HCT116 (cell line): ENCODE measurements around the gene SLFN5. TPM values are rescaled to one million over a fixed set of nuclear protein-coding genes. Genes with fewer than 3 reads are reported as not detected.

Experiments
- ATAC-seq: fragments of 200-7000 bp; cut with Tn5 transposase; 2 replicates; pipeline ENCODE4 v1.9.1; 2020; ENCODE audit warnings: mild to moderate bottlenecking, moderate library complexity
- BruUV-seq: library from RNA; stranded (reverse); fragments of 400-500 nt; replicated peaks from 2 replicates; lab custom pipeline; 2021; lab: Mats Ljungman, UMichigan
- CTCF ChIA-PET: fragments of 300-600 bp; sonication (Branson Sonifier 250); formaldehyde crosslinking; loops from one replicate; lab custom pipeline; 2021; ENCODE audit warnings: antibody characterized with exemption; lab: Charles Lee
- POLR2A ChIA-PET: fragments of 300-600, 350-600 bp; sonication (Branson Sonifier 250); formaldehyde crosslinking; loops from one replicate; lab custom pipeline; 2021; ENCODE audit warnings: antibody characterized with exemption; lab: Charles Lee
- RAD21 ChIA-PET, 2 experiments: fragments of 300-600 bp; sonication (Branson Sonifier 250); formaldehyde crosslinking; loops; one replicate each; lab custom pipeline; 2023; ENCODE audit warnings: low total read pairs in 2 of 2; ENCODE audit not compliant: uncharacterized antibody in 2 of 2, unreplicated experiment in 2 of 2, low non-redundant PET in 1 of 2; lab: Charles Lee
- DNase-seq: peaks from one replicate; pipeline ENCODE4 v3.0.0-alpha.2; 2010; ENCODE audit warnings: low read depth, low spot score
- H2AFZ ChIP-seq: fragments of 200-600 bp; shearing (Covaris generic), sonication (generic); 2 replicates; pipeline ENCODE4 v1.6.1; 2017; ENCODE audit warnings: low read depth, mixed run types, mixed read lengths, antibody characterized with exemption, low read length; ENCODE audit not compliant: poor library complexity, severe bottlenecking
- H3K27ac ChIP-seq: 2 replicates; pipeline ENCODE4 v1.5.1; 2012; ENCODE audit warnings: low read depth, low read length
- H3K27me3 ChIP-seq: fragments of 200-600 bp; sonication (generic); 2 replicates; pipeline ENCODE4 v1.6.1; 2016; ENCODE audit warnings: mixed run types, low read length, mixed read lengths; ENCODE audit not compliant: insufficient read depth
- H3K36me3 ChIP-seq, 2 experiments: fragments of 200-500 bp in 1 of 2; fragments of 200-600 bp in 1 of 2; sonication (Bioruptor generic) in 1 of 2; sonication (generic) in 1 of 2; 2 replicates each; pipeline versions ENCODE4 v1.5.1 to v1.6.1; 2014 to 2016; ENCODE audit warnings: low read length in 2 of 2, inconsistent platforms in 1 of 2, mixed read lengths in 1 of 2, mixed run types in 1 of 2; ENCODE audit not compliant: insufficient read depth in 2 of 2, control insufficient read depth in 1 of 2
- H3K4me1 ChIP-seq, 2 experiments: fragments of 200-600 bp in 1 of 2; sonication (generic) in 1 of 2; 2 replicates each; pipeline versions ENCODE4 v1.5.1 to v1.6.1; 2012 to 2017; ENCODE audit warnings: low read length in 2 of 2, inconsistent platforms in 1 of 2, mild to moderate bottlenecking in 1 of 2, mixed read lengths in 1 of 2, mixed run types in 1 of 2, moderate library complexity in 1 of 2; ENCODE audit not compliant: insufficient read depth in 2 of 2, control insufficient read depth in 1 of 2
- H3K4me2 ChIP-seq: fragments of 200-600 bp; sonication (generic); 2 replicates; pipeline ENCODE4 v1.6.1; 2017; ENCODE audit warnings: mixed run types, low read length, mixed read lengths
- H3K4me3 ChIP-seq, 2 experiments: fragments of 200-600 bp in 1 of 2; sonication (generic) in 1 of 2; replicated peaks in 1 of 2; 2 replicates each; pipeline ENCODE4 v1.5.1; 2011 to 2016; ENCODE audit warnings: low read length in 2 of 2, control low read depth in 1 of 2, low read depth in 1 of 2, mild to moderate bottlenecking in 1 of 2, mixed read lengths in 1 of 2, mixed run types in 1 of 2
- H3K79me2 ChIP-seq: fragments of 200-600 bp; sonication (generic); 2 replicates; pipeline ENCODE4 v1.6.1; 2017; ENCODE audit warnings: mild to moderate bottlenecking, mixed run types, low read length, moderate library complexity, mixed read lengths; ENCODE audit not compliant: insufficient read depth
- H3K9ac ChIP-seq: fragments of 200-600 bp; sonication (generic); 2 replicates; pipeline ENCODE4 v1.6.1; 2016; ENCODE audit warnings: low read length, mixed read lengths
- H3K9me2 ChIP-seq: fragments of 200-600 bp; sonication (generic), shearing (Covaris generic); 2 replicates; pipeline ENCODE4 v1.6.1; 2017; ENCODE audit warnings: mixed run types, mild to moderate bottlenecking, moderate library complexity; ENCODE audit not compliant: insufficient read depth
- H3K9me3 ChIP-seq, 2 experiments: fragments of 200-500 bp in 1 of 2; fragments of 200-600 bp in 1 of 2; sonication (Bioruptor generic) in 1 of 2; sonication (generic) in 1 of 2; 2 replicates each; pipeline ENCODE4 v1.6.1; 2014 to 2017; ENCODE audit warnings: low read length in 2 of 2, mixed read lengths in 2 of 2, inconsistent platforms in 1 of 2, low read depth in 1 of 2, mild to moderate bottlenecking in 1 of 2, mixed run types in 1 of 2, moderate library complexity in 1 of 2; ENCODE audit not compliant: control insufficient read depth in 1 of 2, insufficient read depth in 1 of 2
- H4K20me1 ChIP-seq: fragments of 200-600 bp; sonication (generic), shearing (Covaris generic); 2 replicates; pipeline ENCODE4 v1.6.1; 2017; ENCODE audit warnings: mixed run types, mild to moderate bottlenecking, moderate library complexity; ENCODE audit not compliant: insufficient read depth
- CBX3 ChIP-seq: IDR thresholded peaks from 2 replicates; pipeline ENCODE4 v1.6.1; 2012; ENCODE audit warnings: low read depth
- CEBPB ChIP-seq: IDR thresholded peaks from 2 replicates; pipeline ENCODE4 v1.6.1; 2012; ENCODE audit warnings: low read depth
- ELF1 ChIP-seq: IDR thresholded peaks from 2 replicates; pipeline ENCODE4 v1.6.1; 2012; ENCODE audit warnings: low read depth, borderline replicate concordance
- EZH2 ChIP-seq: fragments of 200-600 bp; sonication (generic); IDR thresholded peaks from 2 replicates; pipeline ENCODE4 v1.6.1; 2017; ENCODE audit warnings: antibody characterized with exemption, mixed run types
- EZH2phosphoT487 ChIP-seq: fragments of 200-600 bp; IDR thresholded peaks from 2 replicates; pipeline ENCODE4 v1.6.1; 2018; ENCODE audit warnings: antibody characterized with exemption, borderline replicate concordance
- FOSL1 ChIP-seq: IDR thresholded peaks from 2 replicates; pipeline ENCODE4 v1.6.1; 2012; ENCODE audit warnings: low read depth
- JUND ChIP-seq: IDR thresholded peaks from 2 replicates; pipeline ENCODE4 v1.6.1; 2012
- POLR2A ChIP-seq: IDR thresholded peaks from 2 replicates; pipeline ENCODE4 v1.7.0; 2011; ENCODE audit warnings: borderline replicate concordance; ENCODE audit not compliant: insufficient read depth, insufficient read length; ENCODE audit errors: extremely low read depth
- POLR2AphosphoS5 ChIP-seq: IDR thresholded peaks from 2 replicates; pipeline ENCODE4 v1.6.1; 2011; ENCODE audit warnings: mild to moderate bottlenecking, low read depth, low read length, moderate library complexity
- RAD21 ChIP-seq: IDR thresholded peaks from 2 replicates; pipeline ENCODE4 v1.6.1; 2012; ENCODE audit warnings: low read depth, mild to moderate bottlenecking
- SIN3A ChIP-seq: IDR thresholded peaks from 2 replicates; pipeline ENCODE4 v1.6.1; 2012; ENCODE audit warnings: low read depth
- SRF ChIP-seq: IDR thresholded peaks from 2 replicates; pipeline ENCODE4 v1.6.1; 2012; ENCODE audit warnings: low read depth
- TCF7L2 ChIP-seq: IDR thresholded peaks from 2 replicates; pipeline ENCODE4 v1.7.0; 2011; ENCODE audit warnings: borderline replicate concordance, inconsistent platforms; ENCODE audit not compliant: insufficient read depth, insufficient read length; ENCODE audit errors: extremely low read depth
- ZNF274 ChIP-seq: fragments of 200-500 bp; sonication (Bioruptor generic); IDR thresholded peaks from 2 replicates; pipeline ENCODE4 v1.6.1; 2014; ENCODE audit warnings: mild to moderate bottlenecking, low read depth, low read length, inconsistent platforms
- intact Hi-C: fragments of 100-400 bp; cut with micrococcal nuclease; formaldehyde crosslinking; loops from 2 replicates; pipeline ENCODE4 v1.10.0; 2022
- total RNA-seq: library from RNA; stranded (reverse); gene quantifications from one replicate; pipeline ENCODE4 v1.2.1, GENCODE V29; 2021; ENCODE audit not compliant: unreplicated experiment
- TF ChIP-seq, protein P1 (sequence below): IDR thresholded peaks from 2 replicates; pipeline ENCODE4 v1.6.1; 2012

Gene SLFN5
- total RNA-seq, 1 experiment from 2014 or later = 23.7 TPM

DNA sequence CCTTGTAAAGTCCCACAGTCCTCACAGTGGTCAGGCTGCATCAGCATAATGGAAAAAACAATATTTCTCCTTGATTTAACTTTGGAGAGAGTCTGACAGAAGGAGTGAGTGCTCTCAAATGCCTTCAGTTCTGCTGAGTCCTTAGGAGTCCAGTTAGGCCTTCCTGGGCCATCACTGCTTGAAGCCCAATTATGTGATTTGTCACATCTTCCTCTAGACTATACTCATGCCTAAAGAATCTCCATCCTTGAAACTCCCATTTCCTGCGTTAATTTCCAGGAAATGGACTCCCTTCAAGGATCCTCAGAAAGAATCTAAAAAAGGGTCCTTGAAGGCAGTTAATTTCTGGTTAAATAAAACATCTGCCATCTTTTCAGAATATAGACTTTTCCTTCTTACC lies 52.8 kb downstream of the SLFN5 start:
- ChIA-PET RAD21 (no interaction called here), POLR2A (no interaction called here), CTCF (no interaction called here)
- Histone ChIP-seq H3K9me2 (no peaks in the 10 kb centered on the region), H3K27ac (no peak overlapping the region), H3K36me3 (no peaks in the 10 kb centered on the region), H3K9me3 (0 out of 4 replicates have a peak, but pooled peaks cover 0 to 4% of the 10 kb centered on the region in 2 experiments), H4K20me1 (no peaks in the 10 kb centered on the region), H3K4me3 (no peak overlapping the region), H3K9ac (no peak overlapping the region), H3K79me2 (no peaks in the 10 kb centered on the region), H3K27me3 (peaks cover 32% of the 10 kb centered on the region), H3K4me1 (peaks cover 2 to 3% of the 10 kb centered on the region in 2 experiments; a peak in 2 of 4 replicates), H2AFZ (no peak overlapping the region), H3K4me2 (no peak overlapping the region)
- ATAC-seq = no peak
- TF ChIP-seq FOSL1 (no peak), ZNF274 (no peak), ELF1 (no peak)
- DNase-seq = no peak
- no TSS peak for BruUV-seq
- intact Hi-C loops = no loop called here

DNA sequence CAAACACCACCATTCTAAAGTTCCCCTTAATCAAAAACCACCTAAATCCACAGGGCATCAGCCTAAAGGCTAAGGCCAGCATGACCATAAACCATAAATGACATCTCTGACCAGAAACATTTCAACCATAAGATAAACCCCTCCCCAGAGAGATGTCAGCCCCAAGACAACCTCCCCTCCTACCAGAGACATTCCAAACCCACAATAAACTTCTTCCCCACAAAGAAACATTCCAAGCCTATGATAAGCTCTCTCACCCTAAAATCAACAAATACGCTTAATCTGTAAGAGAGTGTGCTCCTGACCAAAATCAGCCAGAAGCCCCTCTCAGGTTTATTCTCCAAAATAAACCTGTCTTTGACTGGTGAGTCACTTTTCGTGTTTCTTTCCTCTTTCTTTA lies 54.8 kb downstream of the SLFN5 start:
- ATAC-seq = no peak
- Histone ChIP-seq H3K9me2 (no peaks in the 10 kb centered on the region), H3K27ac (no peak overlapping the region), H3K9ac (no peak overlapping the region), H3K4me1 (peaks cover 2 to 3% of the 10 kb centered on the region in 2 experiments; a peak in 2 of 4 replicates), H3K27me3 (peaks cover 21% of the 10 kb centered on the region; the same call in 1 of the 2 replicates), H3K9me3 (0 out of 4 replicates have a peak, but pooled peaks cover 3 to 4% of the 10 kb centered on the region in 2 experiments), H3K4me2 (no peak overlapping the region), H3K4me3 (no peak overlapping the region), H2AFZ (no peak overlapping the region), H3K36me3 (no peaks in the 10 kb centered on the region), H4K20me1 (no peaks in the 10 kb centered on the region), H3K79me2 (no peaks in the 10 kb centered on the region)
- ChIA-PET POLR2A (no interaction called here), CTCF (no interaction called here), RAD21 (no interaction called here)
- no peak for TF ChIP-seq JUND
- no peak for TF ChIP-seq SRF
- no peak for TF ChIP-seq ZNF274
- TF ChIP-seq RAD21 = no peak
- no peak for TF ChIP-seq CEBPB
- TF ChIP-seq POLR2A = no peak
- TF ChIP-seq EZH2 = no peak
- no peak for TF ChIP-seq EZH2phosphoT487
- TF ChIP-seq CBX3 = no peak
- TF ChIP-seq TCF7L2 = no peak
- TF ChIP-seq POLR2AphosphoS5 = no peak
- TF ChIP-seq, protein P1, sequence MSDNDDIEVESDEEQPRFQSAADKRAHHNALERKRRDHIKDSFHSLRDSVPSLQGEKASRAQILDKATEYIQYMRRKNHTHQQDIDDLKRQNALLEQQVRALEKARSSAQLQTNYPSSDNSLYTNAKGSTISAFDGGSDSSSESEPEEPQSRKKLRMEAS = no peak
- no peak for TF ChIP-seq ELF1
- TF ChIP-seq SIN3A = no peak
- intact Hi-C loops = no loop called here
- no TSS peak for BruUV-seq
- no peak for DNase-seq
